ENCODE data around the gene ANO1.

GRCh38 chr11:70200212-70200844 is 122.2 kb downstream of the ANO1 start:
- TF ChIP-seq CTCF (IDR thresholded peaks at IDR 0.05 in 4 of 5, conservative IDR thresholded peaks at IDR 0.05 in 1 of 5): no peak
- no peak for TF ChIP-seq POLR2A (IDR thresholded peaks at IDR 0.05)
